Fibroblast of lung (primary cell): ENCODE results near the gene SGPP2. TPM values are rescaled to one million over a fixed set of nuclear protein-coding genes. Genes with fewer than 3 reads are reported as not detected.

Experiments used
- DNase-seq, 2 donors: peaks; one replicate each; pipeline versions ENCODE4 v3.0.0 to v3.0.0-alpha.2; 2010; ENCODE audit warnings: low read depth in 2 of 2
- H2AFZ ChIP-seq: 2 replicates; pipeline ENCODE4 v1.5.1; 2012; ENCODE audit warnings: low read length, control low read depth, inconsistent platforms
- H3K27ac ChIP-seq: 2 replicates; pipeline ENCODE4 v1.5.1; 2011; ENCODE audit warnings: low read length, control low read depth; ENCODE audit not compliant: insufficient read depth
- H3K27me3 ChIP-seq: 2 replicates; pipeline ENCODE4 v1.5.1; 2011; ENCODE audit warnings: mild to moderate bottlenecking, low read length; ENCODE audit not compliant: control insufficient read depth, insufficient read depth
- H3K36me3 ChIP-seq: 2 replicates; pipeline ENCODE4 v1.5.1; 2011; ENCODE audit warnings: low read length; ENCODE audit not compliant: control insufficient read depth, insufficient read depth
- H3K4me1 ChIP-seq: 2 replicates; pipeline ENCODE4 v1.5.1; 2011; ENCODE audit warnings: low read length; ENCODE audit not compliant: control insufficient read depth, insufficient read depth; ENCODE audit errors: extremely low read depth
- H3K4me2 ChIP-seq: 2 replicates; pipeline ENCODE4 v1.5.1; 2011; ENCODE audit warnings: low read length, control low read depth; ENCODE audit not compliant: insufficient read depth; ENCODE audit errors: extremely low read depth
- H3K4me3 ChIP-seq, 4 experiments: fragments of 200-600 bp in 1 of 4; sonication (generic) in 1 of 4; replicated peaks in 1 of 4; 2 replicates each; pipeline ENCODE4 v1.5.1; 2011 to 2016; ENCODE audit warnings: low read length in 4 of 4, low read depth in 3 of 4, mild to moderate bottlenecking in 3 of 4, control low read depth in 2 of 4, inconsistent platforms in 1 of 4, mixed read lengths in 1 of 4; ENCODE audit not compliant: insufficient read depth in 1 of 4; ENCODE audit errors: control extremely low read depth in 1 of 4
- H3K79me2 ChIP-seq: 2 replicates; pipeline ENCODE4 v1.5.1; 2012; ENCODE audit warnings: mild to moderate bottlenecking, low read length, inconsistent platforms; ENCODE audit not compliant: control insufficient read depth, insufficient read depth
- H3K9ac ChIP-seq: 2 replicates; pipeline ENCODE4 v1.5.1; 2011; ENCODE audit warnings: mild to moderate bottlenecking, low read length, control low read depth; ENCODE audit not compliant: insufficient read depth
- H3K9me3 ChIP-seq: 2 replicates; pipeline ENCODE4 v1.5.1; 2012; ENCODE audit warnings: low read depth, low read length; ENCODE audit not compliant: control insufficient read depth, insufficient read depth
- H4K20me1 ChIP-seq: 2 replicates; pipeline ENCODE4 v1.5.1; 2011; ENCODE audit warnings: low read length; ENCODE audit not compliant: control insufficient read depth, insufficient read depth; ENCODE audit errors: extremely low read depth
- CTCF ChIP-seq, 2 donors: IDR thresholded peaks in 1 of 2; conservative IDR thresholded peaks in 1 of 2; 1 replicate in 1 of 2; 2 replicates in 1 of 2; pipeline ENCODE4 v1.5.1; 2011 to 2012; ENCODE audit warnings: low read length in 2 of 2, control low read depth in 1 of 2, inconsistent platforms in 1 of 2, low read depth in 1 of 2, mild to moderate bottlenecking in 1 of 2
- EZH2 ChIP-seq: IDR thresholded peaks from 2 replicates; pipeline ENCODE4 v1.5.1; 2012; ENCODE audit warnings: low read length, control low read depth, mild to moderate bottlenecking; ENCODE audit errors: missing control alignments
- polyA plus RNA-seq, 2 donors: library from polyadenylated mRNA; depleted of rRNA in 1 of 2; stranded (reverse) in 1 of 2; unstranded in 1 of 2; fragments of >200 nt; gene quantifications; 2 replicates each; pipeline ENCODE4 v1.2.1, GENCODE V29; 2011 to 2012; ENCODE audit warnings: missing spikeins in 1 of 2
- total RNA-seq: library from RNA; depleted of rRNA; stranded (reverse); fragments of >200 nt; gene quantifications from 2 replicates; pipeline ENCODE4 v1.2.1, GENCODE V29; 2014

SGPP2 gene
- total and polyA plus RNA-seq, 2 donors (not counting 1 experiment from before 2014, with no cell fraction given) = not detected

- no peaks in the 10 kb centered on the region for H4K20me1 ChIP-seq
- DNase-seq = no peak
- no peak overlapping the region for H3K27ac ChIP-seq
- H3K4me3 ChIP-seq = no peak overlapping the region
- no peak overlapping the region for H3K4me2 ChIP-seq
- no peak overlapping the region for H2AFZ ChIP-seq
- H3K4me1 ChIP-seq = no peaks in the 10 kb centered on the region
- H3K36me3 ChIP-seq = no peaks in the 10 kb centered on the region
- TF ChIP-seq CTCF (conservative IDR thresholded peaks at IDR 0.05 in 1 of 2, IDR thresholded peaks at IDR 0.05 in 1 of 2; ENCODE audit: low read depth in 1 of 2, low read length in 2 of 2) = no peak
- TF ChIP-seq EZH2 = no peak
- H3K27me3 ChIP-seq = no peaks in the 10 kb centered on the region
- no peaks in the 10 kb centered on the region for H3K79me2 ChIP-seq
- no peak overlapping the region for H3K9ac ChIP-seq
- H3K9me3 ChIP-seq = no peaks in the 10 kb centered on the region
Measured at GRCh38 chr2:222523783-222524544, 99.6 kb downstream of the SGPP2 start.

GRCh38 chr2:222525811-222526210 lies 101.5 kb downstream of the SGPP2 start:
- Histone ChIP-seq H3K4me3 (no peak overlapping the region), H3K9me3 (no peaks in the 10 kb centered on the region), H3K4me2 (no peak overlapping the region), H3K27ac (no peak overlapping the region), H3K27me3 (no peaks in the 10 kb centered on the region), H3K9ac (no peak overlapping the region), H3K4me1 (no peaks in the 10 kb centered on the region), H3K79me2 (no peaks in the 10 kb centered on the region), H4K20me1 (no peaks in the 10 kb centered on the region), H3K36me3 (no peaks in the 10 kb centered on the region), H2AFZ (no peak overlapping the region)
- no peak for DNase-seq
- TF ChIP-seq CTCF (conservative IDR thresholded peaks at IDR 0.05 in 1 of 2, IDR thresholded peaks at IDR 0.05 in 1 of 2; ENCODE audit: low read depth in 1 of 2, low read length in 2 of 2) (no peak), EZH2 (no peak)

DNA sequence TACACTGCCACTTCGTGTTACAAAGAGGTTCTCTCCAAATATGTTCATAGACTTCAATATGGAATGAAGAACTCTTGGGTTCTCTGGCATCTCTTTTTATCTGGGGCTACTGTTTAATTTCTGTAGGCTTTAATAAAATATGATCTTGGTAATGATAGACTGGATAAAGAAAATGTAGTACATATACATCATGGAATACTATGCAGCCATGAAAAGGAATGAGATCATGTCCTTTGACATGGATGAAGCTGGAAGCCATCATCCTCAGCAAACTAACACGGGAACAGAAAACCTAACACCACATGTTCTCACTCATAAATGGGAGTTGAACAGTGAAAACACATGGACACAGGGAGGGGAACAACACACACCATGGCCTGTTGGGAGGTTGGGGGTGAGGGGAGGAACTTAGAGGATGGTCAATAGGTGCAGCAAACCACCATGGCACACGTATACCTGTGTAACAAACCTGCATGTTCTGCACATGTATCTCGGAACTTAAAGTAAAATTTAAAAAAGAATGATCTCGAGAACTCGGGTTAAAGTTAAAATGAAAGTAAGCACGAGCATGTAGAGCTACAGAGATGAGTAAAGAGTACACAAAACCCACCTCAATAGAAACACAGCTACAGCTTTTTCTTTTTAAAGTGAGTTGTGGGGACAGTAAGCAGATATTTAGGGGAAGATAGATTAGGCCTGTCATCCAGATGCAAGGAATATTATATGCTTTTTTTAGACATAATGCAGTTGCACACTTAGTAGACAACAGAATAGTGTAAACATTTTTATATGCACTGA lies 102.3 kb downstream of the SGPP2 start:
- Histone ChIP-seq H3K79me2 (no peaks in the 10 kb centered on the region), H3K4me2 (no peak overlapping the region), H3K27me3 (no peaks in the 10 kb centered on the region), H4K20me1 (no peaks in the 10 kb centered on the region), H3K27ac (no peak overlapping the region), H3K4me3 (no peak overlapping the region), H3K9ac (no peak overlapping the region), H3K4me1 (no peaks in the 10 kb centered on the region), H3K36me3 (no peaks in the 10 kb centered on the region), H2AFZ (no peak overlapping the region), H3K9me3 (no peaks in the 10 kb centered on the region)
- TF ChIP-seq EZH2 = no peak
- TF ChIP-seq CTCF (conservative IDR thresholded peaks at IDR 0.05 in 1 of 2, IDR thresholded peaks at IDR 0.05 in 1 of 2; ENCODE audit: low read depth in 1 of 2, low read length in 2 of 2) = no peak
- DNase-seq = no peak
